HG03045 (cell line): ENCODE data around the gene ADARB2.
"Not testable (repeated sequence)": the region's sequence is repeated elsewhere in the genome, so short reads cannot be mapped to it uniquely, and the experiment has no call there.

Experiments
- ATAC-seq: cut with Tn5 transposase; IDR thresholded peaks from one replicate; pipeline ENCODE4 v1.9.1; 2021; ENCODE audit warnings: mild to moderate bottlenecking, moderate library complexity; ENCODE audit not compliant: unreplicated experiment

ADARB2 gene

GRCh38 chr10:1552406-1552805 is 184.9 kb downstream of the ADARB2 start:
- ATAC-seq: no peak

- ATAC-seq: no peak
Observed at GRCh38 chr10:1551636-1552338, 185.5 kb downstream of the ADARB2 start.

GRCh38 chr10:1550616-1551015 is 186.7 kb downstream of the ADARB2 start:
- ATAC-seq: no peak

- no peak for ATAC-seq
Observed at GRCh38 chr10:1550291-1550595, 187.1 kb downstream of the ADARB2 start.

- ATAC-seq: no peak
Observed at GRCh38 chr10:1549591-1550290, 187.6 kb downstream of the ADARB2 start.

- ATAC-seq: no peak
Observed at GRCh38 chr10:1548596-1548995, 188.7 kb downstream of the ADARB2 start.

- no peak for ATAC-seq
Observed at GRCh38 chr10:1548146-1548545, 189.2 kb downstream of the ADARB2 start.

- ATAC-seq: no peak
Observed at GRCh38 chr10:1546431-1547110, 190.8 kb downstream of the ADARB2 start.

GRCh38 chr10:1545524-1545923 is 191.8 kb downstream of the ADARB2 start:
- no peak for ATAC-seq

- no peak for ATAC-seq
Observed at GRCh38 chr10:1544929-1545328, 192.4 kb downstream of the ADARB2 start.

- ATAC-seq: no peak
Observed at GRCh38 chr10:1544209-1544673, 193.1 kb downstream of the ADARB2 start.

GRCh38 chr10:1543596-1543995 is 193.7 kb downstream of the ADARB2 start:
- no peak for ATAC-seq

GRCh38 chr10:1542941-1543340 is 194.4 kb downstream of the ADARB2 start:
- no peak for ATAC-seq

- no peak for ATAC-seq
Observed at GRCh38 chr10:1540144-1540543, 197.2 kb downstream of the ADARB2 start.

GRCh38 chr10:1539216-1539615 is 198.1 kb downstream of the ADARB2 start:
- no peak for ATAC-seq

GRCh38 chr10:1538531-1539061 is 198.7 kb downstream of the ADARB2 start:
- no peak for ATAC-seq

- ATAC-seq: no peak
Observed at GRCh38 chr10:1538121-1538520, 199.2 kb downstream of the ADARB2 start.

- ATAC-seq: not testable (repeated sequence)
Observed at GRCh38 chr10:1537449-1537848, 199.9 kb downstream of the ADARB2 start.

- ATAC-seq: no peak
Observed at GRCh38 chr10:1536341-1536740, 201.0 kb downstream of the ADARB2 start.

- no peak for ATAC-seq
Observed at GRCh38 chr10:1535301-1535965, 201.9 kb downstream of the ADARB2 start.

- no peak for ATAC-seq
Observed at GRCh38 chr10:1534820-1535219, 202.5 kb downstream of the ADARB2 start.
